GM19351 (cell line): ENCODE measurements around the gene MICU2.

Experiments used
- ATAC-seq: cut with Tn5 transposase; IDR thresholded peaks from one replicate; pipeline ENCODE4 v1.9.1; 2021; ENCODE audit warnings: mild to moderate bottlenecking, moderate library complexity; ENCODE audit not compliant: unreplicated experiment

The MICU2 gene

DNA sequence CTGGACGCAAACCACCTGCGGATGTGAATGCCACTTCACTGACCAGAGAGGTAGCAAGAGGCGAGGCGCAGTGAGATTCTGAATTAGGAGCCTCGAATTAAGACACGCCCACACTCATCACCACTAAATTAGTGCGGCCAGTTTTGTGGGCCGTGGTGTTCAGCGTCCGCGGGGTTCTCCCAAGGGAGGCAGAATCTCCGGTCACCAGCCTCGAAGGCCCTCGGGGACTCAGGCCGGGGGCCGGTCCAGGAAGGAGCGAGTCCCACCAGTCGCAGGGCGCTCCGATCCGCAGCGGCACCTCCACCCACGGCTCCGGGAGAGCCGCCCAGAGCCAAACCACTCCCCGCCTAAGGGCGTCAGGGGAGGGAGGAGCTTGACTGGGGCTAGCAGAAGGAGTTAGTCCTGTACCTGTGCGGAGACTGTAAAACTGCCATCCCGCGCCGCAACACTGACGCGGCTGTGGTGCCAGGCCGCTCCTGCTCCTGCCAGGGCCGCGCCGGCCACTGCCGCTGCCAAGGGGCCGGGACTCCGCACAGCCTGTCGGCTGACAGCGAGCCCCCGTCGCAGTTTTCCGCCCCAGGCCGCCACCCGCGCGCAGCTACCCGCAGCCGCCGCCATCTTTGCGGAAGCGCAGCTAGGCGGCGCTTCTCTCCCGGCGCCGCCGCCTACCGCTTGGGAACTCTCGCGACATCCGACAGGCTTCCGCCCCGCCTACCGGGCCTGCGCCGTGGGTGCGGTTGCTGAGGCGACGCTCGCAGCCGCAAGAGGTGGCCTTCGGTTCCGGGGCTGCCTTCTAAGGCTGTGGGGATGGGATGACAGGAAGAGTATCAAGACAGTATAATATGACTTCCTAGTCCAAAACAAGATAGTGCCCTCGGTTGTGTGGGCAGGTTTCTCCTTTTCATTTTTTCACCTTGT, at the start of gene MICU2:
Gene MICU2, minus strand, starts transcription at position 640 of the 918 bp plus-strand sequence. Its CDS starts 22 bp downstream, at position 618.
- ATAC-seq, result peak; percentile 89

GRCh38 chr13:21641629-21642028, 37.7 kb upstream of the MICU2 start:
- ATAC-seq, result no peak

GRCh38 chr13:21639561-21639960, 35.6 kb upstream of the MICU2 start:
- no peak for ATAC-seq

GRCh38 chr13:21638319-21639282, 34.6 kb upstream of the MICU2 start:
- no peak for ATAC-seq

DNA sequence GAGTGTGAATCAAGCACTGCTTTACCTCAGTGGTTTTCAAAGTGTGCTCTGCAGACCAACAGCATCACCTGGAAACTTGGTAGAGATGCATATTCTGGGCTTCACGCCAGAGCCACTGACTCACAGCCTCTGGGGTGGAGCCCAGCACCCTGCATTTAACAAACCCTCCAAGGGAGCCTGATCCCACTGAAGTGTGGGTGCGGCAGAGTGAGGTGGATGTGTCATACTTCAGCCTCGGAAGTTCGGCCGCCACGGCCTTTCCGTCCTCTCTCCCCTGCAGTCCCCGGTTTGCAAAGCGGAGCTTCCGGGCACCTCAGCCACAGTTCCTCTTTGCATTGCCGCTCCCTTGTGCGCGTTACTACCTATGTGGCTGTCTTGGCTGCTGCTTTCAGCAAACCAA, 33.3 kb upstream of the MICU2 start:
- peak; percentile 55 for ATAC-seq

DNA sequence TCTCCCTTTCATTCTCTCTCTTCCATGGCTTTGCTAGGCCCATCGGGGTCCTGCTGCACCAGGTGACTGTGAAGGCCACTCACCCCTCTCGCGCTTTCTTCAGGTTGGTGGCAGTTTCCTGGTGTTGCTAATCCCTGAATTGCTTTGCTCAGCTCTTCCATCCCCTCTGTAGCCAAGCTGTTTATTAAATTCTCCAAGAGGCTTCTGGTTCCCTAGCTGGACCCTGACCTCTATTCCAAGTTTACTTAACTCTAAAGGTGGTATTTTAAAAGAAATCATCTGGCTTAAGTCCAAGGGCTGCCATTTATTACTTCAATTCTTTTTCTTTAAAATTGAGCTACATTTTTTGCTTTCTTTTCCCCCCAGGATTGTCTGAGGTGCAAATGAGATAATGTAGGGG, 32.7 kb upstream of the MICU2 start:
- ATAC-seq, result no peak

DNA sequence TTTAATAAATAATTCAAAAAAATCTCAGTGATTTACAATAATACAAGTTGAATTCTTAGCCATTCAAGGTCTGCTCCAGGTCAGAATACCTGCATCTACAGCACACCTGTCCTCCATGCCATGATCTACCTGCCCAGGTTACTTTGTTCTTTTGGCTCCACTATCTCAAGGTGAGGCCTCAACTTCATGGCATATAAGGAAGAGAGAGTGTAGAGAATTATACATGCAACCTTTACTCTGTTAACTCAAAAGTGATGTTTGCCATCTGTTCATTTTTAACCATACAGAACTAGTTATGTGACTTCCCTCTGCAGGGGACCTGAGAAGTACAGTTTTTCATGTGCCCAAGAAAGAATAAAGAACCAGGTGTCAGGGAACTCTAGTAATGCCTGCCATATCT, 28.2 kb upstream of the MICU2 start:
- no peak for ATAC-seq

DNA sequence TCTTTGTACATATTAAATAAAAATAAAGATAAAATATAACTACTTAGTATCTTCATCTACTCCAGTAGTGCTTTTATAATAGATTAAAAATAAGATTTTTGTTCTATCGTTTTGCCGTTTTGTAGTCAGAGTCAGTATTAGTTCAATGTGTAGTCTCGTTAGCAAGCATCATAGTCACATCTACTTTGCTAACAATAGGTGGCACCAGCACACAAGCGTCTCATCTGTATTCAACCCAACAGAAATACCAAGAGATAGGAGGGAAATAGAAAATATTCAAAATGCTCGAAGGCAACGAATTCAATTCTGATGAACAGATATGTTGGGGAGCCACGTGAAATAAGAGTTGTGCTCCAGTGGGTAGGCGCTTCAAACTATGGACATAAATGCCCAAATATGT, 21.4 kb upstream of the MICU2 start:
- ATAC-seq, result peak; percentile 73

DNA sequence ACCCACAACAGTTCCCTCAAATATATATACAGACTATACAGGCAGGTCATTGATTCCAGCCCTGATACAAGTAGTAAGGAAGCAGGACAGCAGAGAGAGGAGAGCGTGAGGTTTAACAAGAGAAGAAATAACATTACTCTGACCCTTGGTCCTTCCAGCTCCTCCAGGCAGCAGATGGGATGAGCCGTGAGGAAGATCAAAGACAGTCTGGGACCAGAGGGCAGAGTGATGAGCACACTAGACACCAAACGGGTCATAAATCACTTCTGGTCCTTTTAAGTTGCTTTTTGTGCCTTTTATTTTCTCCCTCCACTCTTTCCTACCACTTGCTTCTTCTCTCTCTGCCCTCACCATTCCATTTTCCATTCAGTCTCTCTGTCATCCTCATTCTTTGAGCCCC, 16.9 kb upstream of the MICU2 start:
- ATAC-seq, result no peak

GRCh38 chr13:21619633-21620220, 15.8 kb upstream of the MICU2 start:
- ATAC-seq, result no peak

DNA sequence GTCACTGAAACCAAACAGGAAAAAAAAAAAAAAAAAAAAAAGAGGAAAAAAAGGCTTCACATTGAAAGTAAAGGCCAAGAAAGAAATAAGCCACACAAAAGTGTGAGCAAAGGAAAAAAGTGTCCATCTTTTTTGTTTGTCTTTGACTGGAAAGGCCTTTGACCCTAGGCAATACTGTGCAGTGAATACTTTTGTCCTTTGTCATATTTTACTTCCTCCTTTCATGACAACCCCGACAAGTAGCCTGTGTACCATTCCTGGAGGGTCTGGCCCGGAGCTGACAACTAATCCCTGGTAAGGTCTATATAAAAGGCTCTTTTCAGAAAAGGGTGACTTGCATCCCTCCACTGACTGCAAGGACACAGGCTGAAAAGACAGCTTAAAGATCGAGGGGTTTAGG, 12.9 kb upstream of the MICU2 start:
- ATAC-seq, result no peak

DNA sequence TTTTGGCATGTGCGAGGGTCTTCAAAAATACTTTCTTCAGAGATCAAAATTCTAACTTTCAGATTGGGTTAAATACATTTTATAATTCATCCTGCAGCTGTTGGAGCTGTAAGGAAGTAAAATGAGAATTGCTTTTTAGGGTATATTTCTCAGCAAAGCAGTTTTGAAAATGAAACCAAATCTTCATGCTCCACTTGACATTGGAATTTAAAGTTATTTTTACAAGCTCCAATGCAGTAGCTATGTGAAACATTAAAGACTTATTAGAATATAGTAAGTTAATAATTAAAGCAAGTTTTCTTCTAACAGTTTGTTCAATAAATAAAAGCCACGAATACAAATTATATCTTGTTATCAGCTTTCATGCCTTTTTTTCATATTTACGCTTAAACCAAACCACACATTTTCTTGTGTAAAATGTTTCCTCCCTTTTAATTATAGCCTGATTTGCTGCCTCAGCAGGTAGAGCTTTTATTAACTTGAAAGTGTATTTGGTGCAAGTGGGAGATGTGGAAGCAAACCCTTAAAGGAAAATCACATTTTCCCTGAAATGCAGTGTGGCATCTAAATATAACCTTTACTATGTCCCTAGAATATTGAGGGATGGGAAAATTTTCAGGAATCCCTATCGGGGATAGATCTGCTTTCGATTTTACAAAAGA, 12.4 kb upstream of the MICU2 start:
- ATAC-seq, result no peak

- no peak for ATAC-seq
Measured at GRCh38 chr13:21615427-21615826, 11.5 kb upstream of the MICU2 start.

- ATAC-seq, result no peak
Measured at GRCh38 chr13:21613791-21614190, 9.8 kb upstream of the MICU2 start.

DNA sequence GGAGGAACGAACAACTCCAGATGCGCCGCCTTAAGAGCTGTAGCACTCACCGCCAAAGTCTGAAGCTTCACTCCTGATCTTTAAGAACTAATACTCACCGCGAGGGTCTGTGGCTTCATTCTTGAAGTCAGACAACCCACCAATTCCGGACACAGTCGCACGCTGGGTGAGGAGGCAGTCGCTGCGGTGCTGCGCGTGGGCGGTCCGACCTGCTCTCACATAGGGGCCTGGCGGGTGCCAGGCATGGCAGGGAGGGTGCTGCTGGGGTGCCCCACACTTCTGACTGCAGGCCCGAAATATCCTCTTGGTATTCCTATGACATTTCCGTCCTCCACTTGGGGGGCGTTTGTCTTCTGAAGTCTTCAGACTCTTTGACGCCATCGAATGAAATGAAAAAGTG, 7.4 kb upstream of the MICU2 start:
- ATAC-seq, result no peak

DNA sequence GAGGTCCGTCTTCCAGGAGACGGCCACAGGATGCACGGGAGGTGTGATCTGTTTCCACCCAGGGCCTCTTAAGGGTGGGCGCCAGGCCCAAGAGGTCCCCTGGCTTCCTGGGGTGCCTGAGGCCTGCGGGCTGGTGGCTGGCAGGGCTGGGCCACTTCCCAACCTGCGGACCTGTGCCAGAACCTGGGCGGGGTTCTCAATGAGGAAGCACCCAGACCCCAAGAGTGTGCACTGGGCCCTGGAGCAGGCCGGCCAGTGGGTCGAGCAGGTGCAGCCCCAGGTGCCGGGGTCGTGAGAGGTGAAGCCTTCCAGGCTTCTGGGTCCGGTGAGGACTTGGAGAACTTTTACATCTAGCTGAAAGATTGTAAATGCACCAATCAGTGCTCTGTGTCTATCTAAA, 6.7 kb upstream of the MICU2 start:
- no peak for ATAC-seq

DNA sequence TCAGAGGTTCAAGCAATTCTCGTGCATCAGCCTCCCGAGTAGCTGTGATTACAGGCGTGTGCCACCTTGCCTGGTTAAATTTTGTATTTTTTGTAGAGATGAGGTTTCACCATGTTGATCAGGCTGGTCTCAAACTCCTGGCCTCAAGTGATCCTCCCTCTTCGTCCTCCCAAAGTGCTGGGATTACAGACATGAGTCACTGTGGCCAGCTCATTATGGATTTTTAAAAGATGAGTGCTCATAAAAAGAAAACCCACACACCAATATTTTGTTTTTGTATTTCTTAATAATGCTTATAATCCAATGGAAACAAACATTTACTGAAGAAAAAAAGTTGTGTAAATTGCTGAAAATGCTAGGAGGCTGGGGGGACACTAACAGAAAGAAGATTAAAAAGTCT, 5.0 kb upstream of the MICU2 start:
- no peak for ATAC-seq

DNA sequence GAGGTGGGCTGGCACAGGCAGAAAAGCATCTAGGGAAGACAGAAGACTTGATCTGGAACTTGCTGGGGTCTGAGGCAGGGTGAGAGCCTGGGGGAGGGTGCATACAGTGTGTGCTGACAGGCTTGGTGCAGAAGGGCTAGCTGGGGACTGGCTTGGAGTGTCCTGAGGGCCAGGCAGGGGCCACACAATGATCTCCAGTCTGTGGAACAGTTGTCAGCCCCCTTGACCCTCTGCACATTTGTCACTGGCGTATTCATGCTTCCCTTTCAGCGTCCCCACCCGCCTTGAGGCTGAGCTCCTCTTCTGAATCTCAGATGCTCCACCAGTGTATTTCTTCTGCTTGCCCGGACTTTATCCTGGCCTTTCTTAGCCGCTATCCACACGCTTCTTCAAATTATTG, 2.8 kb upstream of the MICU2 start:
- no peak for ATAC-seq

GRCh38 chr13:21606251-21606650, 2.3 kb upstream of the MICU2 start:
- ATAC-seq, result no peak

DNA sequence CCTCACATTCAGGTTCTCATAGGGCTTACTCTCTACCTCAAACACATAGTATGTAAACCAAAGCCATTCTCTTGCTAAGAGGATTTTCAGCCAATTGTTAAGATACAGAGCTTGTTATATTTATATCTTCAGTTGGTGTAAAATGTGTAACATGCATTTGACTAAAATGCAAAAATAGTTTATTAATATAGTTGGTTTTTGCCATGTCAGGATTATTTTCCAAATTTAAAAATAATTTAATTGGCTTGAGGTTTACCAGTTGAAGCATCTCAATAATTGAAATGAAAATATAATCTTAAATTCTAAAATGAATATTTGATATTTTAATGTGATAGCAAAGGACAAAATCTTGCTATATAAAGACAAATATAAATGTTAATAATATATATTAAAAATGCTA, 7.2 kb downstream of the MICU2 start:
- no peak for ATAC-seq

- ATAC-seq, result peak; percentile 66
Measured at GRCh38 chr13:21595546-21595822, 8.5 kb downstream of the MICU2 start.
